Measurements from ENCODE around the gene RBM20.

RBM20 gene

DNA sequence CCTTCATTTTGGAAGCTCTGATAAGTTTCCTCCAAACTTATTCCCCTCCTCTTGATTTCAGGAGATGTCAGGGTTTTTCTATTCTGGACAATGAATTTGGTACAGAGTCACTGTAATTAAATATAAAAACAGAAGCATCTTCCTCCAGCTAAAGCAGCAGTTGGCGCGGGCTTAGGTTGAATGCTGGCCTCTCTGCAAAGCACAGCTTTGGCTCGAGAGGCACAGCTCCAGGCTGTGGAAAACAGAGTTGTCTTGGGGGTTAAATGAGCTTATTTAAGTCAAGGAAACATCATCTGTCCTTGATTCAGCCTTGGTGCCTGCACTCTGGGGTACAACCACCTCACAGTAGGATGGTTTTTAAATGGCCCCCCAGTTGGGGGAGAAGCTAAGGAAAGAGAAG, 192.6 kb downstream of the RBM20 start:
- TF ChIP-seq, protein P1, sequence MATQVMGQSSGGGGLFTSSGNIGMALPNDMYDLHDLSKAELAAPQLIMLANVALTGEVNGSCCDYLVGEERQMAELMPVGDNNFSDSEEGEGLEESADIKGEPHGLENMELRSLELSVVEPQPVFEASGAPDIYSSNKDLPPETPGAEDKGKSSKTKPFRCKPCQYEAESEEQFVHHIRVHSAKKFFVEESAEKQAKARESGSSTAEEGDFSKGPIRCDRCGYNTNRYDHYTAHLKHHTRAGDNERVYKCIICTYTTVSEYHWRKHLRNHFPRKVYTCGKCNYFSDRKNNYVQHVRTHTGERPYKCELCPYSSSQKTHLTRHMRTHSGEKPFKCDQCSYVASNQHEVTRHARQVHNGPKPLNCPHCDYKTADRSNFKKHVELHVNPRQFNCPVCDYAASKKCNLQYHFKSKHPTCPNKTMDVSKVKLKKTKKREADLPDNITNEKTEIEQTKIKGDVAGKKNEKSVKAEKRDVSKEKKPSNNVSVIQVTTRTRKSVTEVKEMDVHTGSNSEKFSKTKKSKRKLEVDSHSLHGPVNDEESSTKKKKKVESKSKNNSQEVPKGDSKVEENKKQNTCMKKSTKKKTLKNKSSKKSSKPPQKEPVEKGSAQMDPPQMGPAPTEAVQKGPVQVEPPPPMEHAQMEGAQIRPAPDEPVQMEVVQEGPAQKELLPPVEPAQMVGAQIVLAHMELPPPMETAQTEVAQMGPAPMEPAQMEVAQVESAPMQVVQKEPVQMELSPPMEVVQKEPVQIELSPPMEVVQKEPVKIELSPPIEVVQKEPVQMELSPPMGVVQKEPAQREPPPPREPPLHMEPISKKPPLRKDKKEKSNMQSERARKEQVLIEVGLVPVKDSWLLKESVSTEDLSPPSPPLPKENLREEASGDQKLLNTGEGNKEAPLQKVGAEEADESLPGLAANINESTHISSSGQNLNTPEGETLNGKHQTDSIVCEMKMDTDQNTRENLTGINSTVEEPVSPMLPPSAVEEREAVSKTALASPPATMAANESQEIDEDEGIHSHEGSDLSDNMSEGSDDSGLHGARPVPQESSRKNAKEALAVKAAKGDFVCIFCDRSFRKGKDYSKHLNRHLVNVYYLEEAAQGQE (IDR thresholded peaks at IDR 0.05; ENCODE audit: insufficient replicate concordance, low read depth) = no peak
- no peak for TF ChIP-seq SPI1 (IDR thresholded peaks at IDR 0.05; ENCODE audit: borderline replicate concordance, low read depth)
- TF ChIP-seq, protein P2, sequence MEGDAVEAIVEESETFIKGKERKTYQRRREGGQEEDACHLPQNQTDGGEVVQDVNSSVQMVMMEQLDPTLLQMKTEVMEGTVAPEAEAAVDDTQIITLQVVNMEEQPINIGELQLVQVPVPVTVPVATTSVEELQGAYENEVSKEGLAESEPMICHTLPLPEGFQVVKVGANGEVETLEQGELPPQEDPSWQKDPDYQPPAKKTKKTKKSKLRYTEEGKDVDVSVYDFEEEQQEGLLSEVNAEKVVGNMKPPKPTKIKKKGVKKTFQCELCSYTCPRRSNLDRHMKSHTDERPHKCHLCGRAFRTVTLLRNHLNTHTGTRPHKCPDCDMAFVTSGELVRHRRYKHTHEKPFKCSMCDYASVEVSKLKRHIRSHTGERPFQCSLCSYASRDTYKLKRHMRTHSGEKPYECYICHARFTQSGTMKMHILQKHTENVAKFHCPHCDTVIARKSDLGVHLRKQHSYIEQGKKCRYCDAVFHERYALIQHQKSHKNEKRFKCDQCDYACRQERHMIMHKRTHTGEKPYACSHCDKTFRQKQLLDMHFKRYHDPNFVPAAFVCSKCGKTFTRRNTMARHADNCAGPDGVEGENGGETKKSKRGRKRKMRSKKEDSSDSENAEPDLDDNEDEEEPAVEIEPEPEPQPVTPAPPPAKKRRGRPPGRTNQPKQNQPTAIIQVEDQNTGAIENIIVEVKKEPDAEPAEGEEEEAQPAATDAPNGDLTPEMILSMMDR (IDR thresholded peaks at IDR 0.05; ENCODE audit: insufficient read depth, low read length) = no peak
- no peak for TF ChIP-seq POLR2AphosphoS5 (IDR thresholded peaks at IDR 0.05; ENCODE audit: low read depth)
- TF ChIP-seq GABPA (IDR thresholded peaks at IDR 0.05; ENCODE audit: low read depth) = no peak
- no peaks in the 10 kb centered on the region for H3K27me3 ChIP-seq (ENCODE audit: insufficient read depth, poor library complexity, severe bottlenecking)
- no peak overlapping the region for H3K27ac ChIP-seq (replicated peaks)
- DNase-seq (ENCODE audit: low read depth in 1 of 2, low spot score in 1 of 2) = no peak
- H3K4me3 ChIP-seq (replicated peaks; ENCODE audit: insufficient read depth, low read length) = no peak overlapping the region

DNA sequence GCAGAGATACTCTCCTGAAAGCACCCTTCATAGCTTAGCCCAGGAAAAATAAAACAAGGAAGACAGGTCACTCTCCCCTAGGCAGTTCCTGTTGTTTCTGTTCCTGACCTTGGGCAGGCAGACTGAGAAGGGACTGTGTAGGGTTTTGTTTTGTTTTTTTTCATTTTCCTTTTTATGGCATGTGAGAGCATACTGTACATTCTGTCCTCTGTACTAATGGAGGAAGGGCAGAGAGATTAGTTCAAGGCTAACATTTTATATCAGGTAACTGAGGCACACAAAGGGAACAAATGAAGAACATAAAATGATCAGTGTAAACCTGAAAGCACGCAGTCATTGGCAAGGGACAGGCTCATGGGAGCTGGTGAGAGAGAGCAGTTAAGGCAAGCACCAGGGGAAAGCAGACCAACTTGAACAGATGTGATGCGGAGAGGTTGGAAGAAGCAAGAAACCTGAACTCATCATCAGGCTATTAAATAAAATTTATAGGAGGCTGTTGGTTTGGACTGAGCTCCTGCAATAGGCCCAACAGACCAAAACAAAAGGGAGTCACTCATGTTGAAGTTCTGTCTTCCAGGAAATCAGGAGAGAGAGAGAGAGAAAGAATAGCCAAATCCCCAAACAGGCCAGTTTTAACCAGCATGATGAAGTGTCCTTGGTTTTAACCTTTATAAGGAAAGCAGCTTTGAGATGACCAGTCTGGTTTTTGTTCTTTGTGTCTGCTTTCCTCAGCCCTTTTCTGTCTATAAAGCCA, 193.5 kb downstream of the RBM20 start:
- no peak overlapping the region for H3K27ac ChIP-seq (replicated peaks)
- TF ChIP-seq GABPA (IDR thresholded peaks at IDR 0.05; ENCODE audit: low read depth) = no peak
- TF ChIP-seq, protein P2 (IDR thresholded peaks at IDR 0.05; ENCODE audit: insufficient read depth, low read length) = no peak
- TF ChIP-seq POLR2AphosphoS5 (IDR thresholded peaks at IDR 0.05; ENCODE audit: low read depth) = no peak
- TF ChIP-seq, protein P1 (IDR thresholded peaks at IDR 0.05; ENCODE audit: insufficient replicate concordance, low read depth) = no peak
- TF ChIP-seq SPI1 (IDR thresholded peaks at IDR 0.05; ENCODE audit: borderline replicate concordance, low read depth) = no peak
- no peak for DNase-seq (ENCODE audit: low read depth in 1 of 2, low spot score in 1 of 2)

DNA sequence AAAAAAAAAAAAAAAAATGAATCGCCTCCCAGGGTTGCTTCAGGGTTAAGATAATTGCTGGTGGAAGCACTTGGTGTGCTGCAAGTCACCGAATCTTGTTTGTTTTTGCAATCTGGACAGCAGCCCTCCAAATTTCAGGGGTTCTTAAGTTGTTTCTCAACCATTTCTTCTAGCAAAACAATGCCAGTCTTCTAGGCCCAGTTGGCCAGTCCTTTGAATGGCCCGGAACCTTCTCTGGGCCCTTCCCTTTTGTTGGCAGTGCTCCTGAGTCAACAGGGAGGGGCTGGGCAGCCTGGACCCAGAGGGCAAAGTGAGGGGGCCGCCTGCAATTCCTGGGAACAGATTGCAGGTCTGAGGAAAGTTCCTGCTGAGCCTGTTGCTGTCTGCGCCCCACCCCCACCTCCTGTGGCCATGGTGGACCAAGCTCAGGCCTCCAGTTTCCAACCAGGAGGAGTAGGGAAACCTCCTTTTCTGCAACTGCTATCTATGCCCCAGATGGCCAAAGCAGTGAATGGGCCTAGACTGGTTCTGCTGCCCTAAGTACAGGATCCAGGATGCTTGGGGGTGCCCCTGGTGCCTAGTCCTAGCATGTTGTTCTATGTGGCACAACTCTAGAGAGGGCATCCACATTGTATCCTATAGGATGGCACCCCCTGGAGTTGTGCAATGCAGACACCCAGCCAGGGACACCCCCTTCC, 196.2 kb downstream of the RBM20 start:
- DNase-seq (ENCODE audit: low read depth in 1 of 2, low spot score in 1 of 2) = no peak
- Histone ChIP-seq H3K27me3 (ENCODE audit: insufficient read depth, poor library complexity, severe bottlenecking) (no peaks in the 10 kb centered on the region), H3K27ac (replicated peaks) (no peak overlapping the region), H3K4me3 (replicated peaks; ENCODE audit: insufficient read depth, low read length) (no peak overlapping the region)
- TF ChIP-seq SPI1 (IDR thresholded peaks at IDR 0.05; ENCODE audit: borderline replicate concordance, low read depth) = no peak

More for the DNA sequence above, 193.5 kb downstream of the RBM20 start:
- Histone ChIP-seq H3K27me3 (ENCODE audit: insufficient read depth, poor library complexity, severe bottlenecking) (no peaks in the 10 kb centered on the region), H3K4me3 (replicated peaks; ENCODE audit: insufficient read depth, low read length) (no peak overlapping the region)

DNA sequence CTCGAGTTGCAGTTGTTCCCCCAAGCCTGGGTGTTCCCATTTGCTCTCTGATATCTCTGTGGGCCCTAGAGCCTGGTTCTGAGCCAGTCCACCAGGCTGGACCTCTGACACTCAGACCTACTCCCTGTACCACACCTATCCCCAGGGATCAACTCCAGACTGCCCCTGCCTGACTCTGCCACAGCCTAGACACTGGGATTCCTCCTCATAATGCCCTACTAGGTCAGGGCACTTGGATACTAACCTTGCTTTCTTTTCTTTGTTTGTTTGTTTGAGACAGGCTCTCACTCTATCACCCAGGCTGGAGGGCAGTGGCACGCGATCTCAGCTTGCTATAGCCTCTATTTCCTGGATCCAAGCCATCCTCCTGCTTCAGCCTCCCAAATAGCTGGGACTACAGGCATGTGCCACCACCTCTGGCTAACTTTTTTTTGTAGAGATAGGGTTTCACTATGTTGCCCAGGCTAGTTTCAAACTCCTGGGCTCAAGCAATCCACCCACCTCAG, 196.8 kb downstream of the RBM20 start:
- no peak for DNase-seq (ENCODE audit: low read depth in 1 of 2, low spot score in 1 of 2)
- H3K27ac ChIP-seq (replicated peaks) = no peak overlapping the region
- TF ChIP-seq SPI1 (IDR thresholded peaks at IDR 0.05; ENCODE audit: borderline replicate concordance, low read depth) = no peak
- TF ChIP-seq, protein P2 (IDR thresholded peaks at IDR 0.05; ENCODE audit: insufficient read depth, low read length) = no peak
- TF ChIP-seq, protein P1 (IDR thresholded peaks at IDR 0.05; ENCODE audit: insufficient replicate concordance, low read depth) = no peak
- no peak for TF ChIP-seq GABPA (IDR thresholded peaks at IDR 0.05; ENCODE audit: low read depth)
- no peak for TF ChIP-seq POLR2AphosphoS5 (IDR thresholded peaks at IDR 0.05; ENCODE audit: low read depth)
- H3K27me3 ChIP-seq (ENCODE audit: insufficient read depth, poor library complexity, severe bottlenecking) = no peaks in the 10 kb centered on the region
- H3K4me3 ChIP-seq (replicated peaks; ENCODE audit: insufficient read depth, low read length) = no peak overlapping the region
